GM18517 (cell line): ENCODE measurements around the gene RNF214.
"Not testable (repeated sequence)": the region's sequence is repeated elsewhere in the genome, so short reads cannot be mapped to it uniquely, and the experiment has no call there.

Experiments used
- ATAC-seq: cut with Tn5 transposase; IDR thresholded peaks from one replicate; pipeline ENCODE4 v1.9.1; 2021; ENCODE audit warnings: mild to moderate bottlenecking, moderate library complexity; ENCODE audit not compliant: unreplicated experiment

The RNF214 gene

DNA sequence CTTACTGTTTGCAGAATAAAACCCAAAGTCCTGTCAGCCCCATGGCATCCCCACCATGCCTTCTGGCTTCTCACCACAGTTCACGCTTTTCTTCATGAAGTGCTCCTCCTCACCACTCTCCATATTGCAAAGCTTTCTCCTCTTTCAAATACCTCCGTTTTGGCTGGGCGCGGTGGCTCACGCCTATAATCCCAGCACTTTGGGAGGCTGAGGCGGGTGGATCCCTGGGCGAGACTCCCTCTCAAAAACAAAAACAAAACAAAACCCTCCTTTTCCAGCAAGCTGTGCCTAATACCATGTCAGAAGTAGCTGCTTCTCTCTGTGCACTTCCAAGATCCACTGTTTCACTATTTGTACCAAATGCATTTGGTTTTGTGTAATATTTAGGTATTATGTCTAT is 76.8 kb downstream of the RNF214 start:
- no peak for ATAC-seq

DNA sequence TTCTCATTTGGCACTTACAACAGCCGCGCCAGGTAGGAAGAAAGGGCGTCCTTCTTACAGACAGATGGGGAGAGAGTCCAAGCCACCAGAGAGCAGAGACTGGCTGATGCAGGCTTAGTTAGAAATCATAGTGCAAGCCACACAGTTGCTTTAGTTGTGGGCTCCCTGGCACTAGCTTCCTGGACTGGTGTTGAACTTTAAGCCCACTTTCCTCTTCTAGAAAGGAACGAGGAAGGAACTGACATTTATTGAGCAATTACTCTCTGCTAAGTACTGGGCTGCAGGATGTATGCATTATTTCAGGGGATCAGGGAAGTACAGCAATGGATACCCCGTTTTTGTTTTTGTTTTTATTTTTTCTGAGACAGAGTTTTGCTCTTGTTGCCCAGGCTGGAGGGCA is 80.6 kb downstream of the RNF214 start:
- no peak for ATAC-seq

GRCh38 chr11:117313828-117314768 is 81.6 kb downstream of the RNF214 start:
- ATAC-seq: no peak

DNA sequence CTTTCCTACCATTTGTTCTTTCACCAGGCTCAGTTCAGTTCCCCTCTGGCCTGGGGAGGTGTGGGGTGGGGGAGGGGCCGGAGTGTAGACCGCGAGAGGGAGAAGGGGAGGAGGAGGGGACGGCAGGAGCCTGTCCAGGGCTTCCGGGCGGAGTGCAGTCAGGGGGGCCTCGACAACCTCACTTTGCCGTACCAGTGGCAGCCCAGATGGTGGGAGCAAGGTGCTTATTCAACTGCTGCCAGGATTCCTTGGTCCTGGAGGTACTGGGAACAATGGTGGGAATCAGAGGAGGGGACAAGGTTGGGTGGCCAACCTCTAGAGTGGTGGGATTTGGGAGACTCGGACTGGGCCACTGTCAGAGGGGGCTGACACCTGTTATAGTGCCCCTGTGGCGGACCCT is 82.4 kb downstream of the RNF214 start:
- no peak for ATAC-seq

DNA sequence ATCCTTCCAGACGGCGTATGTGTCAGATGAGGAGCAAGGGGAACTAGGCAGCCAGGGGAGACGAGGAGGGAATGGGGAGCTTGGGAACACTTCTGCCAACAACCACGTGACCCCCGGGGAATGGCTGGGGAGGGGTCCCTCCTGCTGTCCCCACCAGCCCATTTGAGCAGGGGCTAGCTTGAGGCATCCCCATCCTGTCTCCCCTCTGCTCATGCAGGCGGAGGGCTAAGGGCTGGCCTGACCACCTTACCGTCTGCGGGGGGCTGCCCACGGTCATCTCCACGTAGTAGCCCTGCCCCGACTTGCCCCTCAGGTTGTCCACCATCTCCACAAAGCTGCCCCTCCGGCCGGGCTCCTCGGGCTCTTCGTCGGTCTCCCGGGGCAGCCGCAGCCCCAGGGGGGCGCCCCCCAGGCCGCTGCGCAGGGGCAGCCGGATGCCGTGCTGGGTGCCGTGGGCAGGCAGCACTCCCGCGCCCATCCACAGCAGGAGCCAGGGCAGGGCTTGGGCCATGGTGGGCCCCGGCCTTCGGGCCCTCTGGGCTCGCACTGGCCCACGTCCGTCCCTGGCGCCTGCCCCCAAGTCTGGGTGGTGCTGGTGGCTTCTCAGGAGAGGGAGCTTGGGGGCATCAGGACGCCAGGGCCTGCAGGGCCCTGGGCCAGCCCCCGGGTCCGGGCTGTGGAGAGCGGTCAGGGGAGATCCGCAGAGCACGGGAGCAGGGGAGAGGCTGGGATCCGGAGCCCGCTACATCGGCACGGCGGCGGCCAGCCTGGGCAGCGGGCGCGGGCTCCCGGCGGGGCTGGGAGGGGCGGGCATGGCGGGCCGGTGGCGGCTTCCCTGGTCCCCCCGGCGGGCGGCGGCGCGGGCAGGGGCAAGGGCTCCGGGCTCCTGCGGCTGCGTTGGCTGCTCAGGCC is 83.1 kb downstream of the RNF214 start:
- ATAC-seq: no peak

DNA sequence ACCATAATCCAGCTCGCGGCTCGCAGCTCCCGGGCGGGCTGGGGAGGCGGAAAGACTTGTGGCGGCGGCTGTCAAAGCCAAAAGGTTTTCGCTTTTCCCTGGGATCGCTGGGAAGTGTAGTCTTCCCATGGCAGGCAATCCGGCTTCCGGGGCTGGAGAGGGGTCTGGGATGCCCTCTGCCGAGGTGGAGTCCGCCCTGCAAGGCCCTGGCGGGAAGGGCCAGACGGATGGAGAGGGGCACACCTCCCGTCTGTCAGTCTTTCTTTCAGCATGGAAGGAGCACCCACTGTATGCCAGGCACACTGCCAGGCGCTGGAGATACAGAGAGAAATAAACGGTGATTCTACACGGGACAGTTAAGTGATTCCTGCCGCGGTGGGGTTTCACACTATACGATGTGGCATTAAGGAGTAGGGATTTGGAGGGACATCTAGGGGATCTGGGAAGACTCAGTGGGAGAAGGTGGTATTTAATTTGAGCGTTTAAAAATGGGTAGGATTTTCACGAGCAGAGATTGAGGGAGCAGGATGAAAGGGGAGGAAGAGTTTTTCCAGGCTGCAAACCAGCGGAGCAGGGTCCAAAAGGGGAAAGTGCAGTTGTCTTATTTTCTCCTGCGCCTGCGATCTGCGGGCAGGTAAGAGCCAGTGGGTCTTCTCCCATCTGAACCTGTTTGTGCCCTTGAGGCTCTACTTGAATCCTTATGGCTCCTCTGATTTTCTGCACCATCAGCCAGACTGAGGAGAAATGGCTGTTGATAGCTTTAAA is 83.9 kb downstream of the RNF214 start, which contains the start of gene BACE1:
Gene BACE1, minus strand, starts transcription at position 60 of the 765 bp plus-strand sequence. CDS start 461 bp downstream, outside the sequence.
- no peak for ATAC-seq

DNA sequence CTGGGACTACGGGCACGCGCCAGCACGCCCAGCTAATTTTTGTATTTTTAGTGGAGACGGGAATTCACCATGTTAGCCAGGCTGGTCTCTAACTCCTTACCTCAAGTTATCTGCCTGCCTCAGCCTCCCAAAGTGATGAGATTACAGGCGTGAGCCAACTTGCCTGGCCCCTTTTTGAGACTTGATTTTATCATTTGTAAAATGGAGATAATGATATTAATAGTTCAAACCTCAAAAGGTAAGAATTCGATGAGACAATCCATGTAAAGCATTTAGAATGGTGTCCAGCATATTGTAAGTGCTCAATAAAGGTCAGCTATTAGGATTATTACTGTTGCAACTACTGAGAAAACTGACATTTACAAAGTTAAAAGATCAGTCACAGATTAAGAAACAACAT is 86.3 kb downstream of the RNF214 start:
- ATAC-seq: no peak

DNA sequence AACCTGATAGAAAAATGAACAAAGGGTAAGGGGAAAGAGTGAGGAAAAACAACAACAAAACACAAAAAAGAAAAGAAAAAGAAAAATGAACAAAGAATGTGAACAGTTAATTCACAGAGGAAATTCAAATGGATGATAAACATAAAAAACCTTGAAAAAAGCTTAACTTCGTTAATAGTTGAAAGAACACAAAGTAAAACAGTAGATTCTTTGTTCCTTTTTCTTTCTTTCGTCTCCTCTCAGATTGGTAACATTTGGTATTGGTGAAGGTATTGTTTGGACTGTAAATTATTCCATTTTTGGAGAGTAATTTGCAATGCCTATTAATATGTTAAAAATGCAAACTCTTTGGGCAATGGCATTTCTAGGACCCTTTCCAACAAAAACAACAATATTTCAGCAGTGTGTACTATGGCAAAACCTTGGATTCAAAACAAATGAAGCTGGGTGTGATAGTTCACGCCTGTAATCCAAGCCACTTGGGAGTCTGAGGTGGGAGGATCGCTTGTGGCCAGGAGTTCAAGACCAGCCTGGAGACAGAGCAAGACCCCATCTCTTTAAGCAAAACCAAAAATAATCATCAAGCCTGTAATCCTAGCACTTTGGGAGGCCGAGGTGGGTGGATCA is 86.9 kb downstream of the RNF214 start:
- no peak for ATAC-seq

- not testable (repeated sequence) for ATAC-seq
Measured at GRCh38 chr11:117327255-117327566, 94.7 kb downstream of the RNF214 start.

- peak; percentile 92 for ATAC-seq
Measured at GRCh38 chr11:117327567-117328374, 95.3 kb downstream of the RNF214 start, which contains the start of gene CEP164. TSS of gene CEP164 (plus strand) at chr11:117327854. CDS start at chr11:117338587, 10,733 bp downstream.

- peak; percentile 23 for ATAC-seq
Measured at GRCh38 chr11:117328375-117329010, 96.0 kb downstream of the RNF214 start.

GRCh38 chr11:117332843-117333242 is 100.4 kb downstream of the RNF214 start:
- ATAC-seq: no peak

DNA sequence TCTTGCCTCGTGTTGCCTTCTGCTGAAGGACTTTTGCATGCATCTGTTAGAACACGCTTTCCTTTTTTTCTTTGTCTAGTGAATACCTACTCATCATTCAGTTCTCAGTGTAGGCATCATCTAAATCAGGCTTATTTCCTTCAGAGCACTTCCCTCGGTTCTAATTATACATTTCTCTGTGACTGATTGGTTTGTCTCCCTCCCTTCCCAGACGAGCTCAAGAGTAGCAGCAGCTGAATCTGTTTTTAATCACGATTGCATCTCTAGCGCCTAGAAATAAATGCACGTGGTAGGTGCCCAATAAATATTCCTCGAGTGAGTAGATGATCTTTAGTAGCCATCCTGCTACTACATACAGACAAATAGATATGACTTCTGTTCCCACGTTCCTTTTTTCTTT is 101.4 kb downstream of the RNF214 start:
- ATAC-seq: no peak

DNA sequence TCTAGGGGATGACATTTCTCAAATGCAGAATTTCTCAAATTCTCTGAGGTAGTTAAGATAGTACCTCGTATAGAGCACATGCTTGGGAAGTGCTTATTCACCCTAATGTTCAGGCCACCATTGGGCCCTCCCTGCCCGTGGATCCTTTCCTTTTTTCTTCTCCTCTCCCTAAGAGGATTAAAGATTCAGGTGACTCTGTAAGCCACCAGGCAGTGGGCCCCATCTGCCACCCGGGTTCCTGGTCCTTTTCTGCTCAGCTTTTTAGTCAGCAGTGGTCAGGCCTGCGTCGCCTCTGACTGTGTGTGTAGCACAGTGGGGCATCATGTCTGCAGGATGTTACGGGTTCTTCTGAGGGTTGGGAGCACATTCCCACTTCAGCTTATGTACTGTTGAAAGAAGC is 102.4 kb downstream of the RNF214 start:
- no peak for ATAC-seq

DNA sequence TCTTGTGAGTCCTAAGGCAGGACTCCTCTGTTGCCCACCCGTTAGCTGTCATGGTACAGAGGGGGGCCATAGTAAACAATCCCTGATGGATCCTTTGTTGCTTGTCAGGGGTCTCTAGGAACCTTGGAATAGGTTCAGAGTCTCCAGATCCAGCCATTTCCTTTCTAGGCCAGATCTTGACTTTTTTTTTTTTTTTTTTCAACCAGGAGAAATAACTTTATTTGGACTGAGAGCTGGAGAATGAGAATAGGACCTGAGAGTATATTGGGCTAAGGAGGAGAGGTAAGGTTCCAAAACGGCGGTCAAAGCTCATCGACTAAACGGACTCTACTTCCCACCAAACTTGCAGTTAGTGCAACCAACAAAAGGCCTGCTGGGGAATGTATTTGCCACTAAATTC is 102.9 kb downstream of the RNF214 start:
- no peak for ATAC-seq
